HG02973 (cell line): ENCODE data around the gene LAP3.
A peak's percentile ranks its signal among the peaks of the same experiment; 100 is the strongest.
"Not testable (repeated sequence)": the region's sequence is repeated elsewhere in the genome, so short reads cannot be mapped to it uniquely, and the experiment has no call there.

Experiments used
- ATAC-seq: cut with Tn5 transposase; IDR thresholded peaks from one replicate; pipeline ENCODE4 v1.9.1; 2021; ENCODE audit warnings: moderate library complexity; ENCODE audit not compliant: unreplicated experiment

The LAP3 gene

GRCh38 chr4:17561195-17561909 lies 15.6 kb upstream of the LAP3 start:
- ATAC-seq: no peak

DNA sequence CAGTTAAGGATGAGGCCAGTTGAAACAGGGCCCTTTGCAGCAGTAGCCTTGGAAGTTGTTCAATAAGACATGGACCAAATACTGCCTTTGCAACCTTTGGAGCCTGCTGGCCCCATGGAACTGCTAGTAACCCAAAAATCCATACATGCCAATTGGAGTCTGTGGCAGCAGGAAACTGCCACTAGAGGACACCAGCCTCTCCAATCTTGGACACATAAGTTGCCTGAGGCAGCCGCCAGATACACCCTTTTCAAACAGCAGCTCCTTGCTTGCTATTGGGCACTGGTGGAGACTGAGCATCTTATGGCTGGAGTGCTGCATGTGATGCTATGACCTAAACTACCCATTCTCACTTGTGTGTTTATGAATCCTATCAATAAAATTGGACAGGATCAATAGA lies 14.8 kb upstream of the LAP3 start:
- no peak for ATAC-seq

GRCh38 chr4:17565846-17566245 lies 11.2 kb upstream of the LAP3 start:
- no peak for ATAC-seq

- ATAC-seq: no peak
These were observed 9.7 kb upstream of the LAP3 start for GRCh38 chr4:17567271-17567670.

- ATAC-seq: no peak
These were observed 2.8 kb upstream of the LAP3 start for GRCh38 chr4:17574206-17574605.

DNA sequence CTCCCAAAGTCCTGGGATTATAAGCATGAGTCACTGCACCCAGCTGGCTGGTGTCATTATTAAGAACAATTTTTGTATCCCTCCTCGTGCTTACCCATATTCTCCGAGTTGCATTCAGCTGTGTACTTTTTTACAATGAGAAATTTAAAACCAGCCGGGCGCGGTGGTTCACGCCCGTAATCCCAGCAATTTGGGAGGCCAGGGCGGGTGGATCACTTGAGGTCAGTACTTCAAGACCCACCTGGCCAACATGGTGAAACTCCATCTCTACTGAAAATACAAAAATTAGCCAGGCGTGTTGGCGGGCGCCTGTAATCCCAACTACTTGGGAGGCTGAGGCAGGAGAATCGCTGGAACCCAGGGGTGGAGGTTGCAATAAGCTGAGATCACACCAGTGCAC lies 1.8 kb upstream of the LAP3 start:
- not testable (repeated sequence) for ATAC-seq

DNA sequence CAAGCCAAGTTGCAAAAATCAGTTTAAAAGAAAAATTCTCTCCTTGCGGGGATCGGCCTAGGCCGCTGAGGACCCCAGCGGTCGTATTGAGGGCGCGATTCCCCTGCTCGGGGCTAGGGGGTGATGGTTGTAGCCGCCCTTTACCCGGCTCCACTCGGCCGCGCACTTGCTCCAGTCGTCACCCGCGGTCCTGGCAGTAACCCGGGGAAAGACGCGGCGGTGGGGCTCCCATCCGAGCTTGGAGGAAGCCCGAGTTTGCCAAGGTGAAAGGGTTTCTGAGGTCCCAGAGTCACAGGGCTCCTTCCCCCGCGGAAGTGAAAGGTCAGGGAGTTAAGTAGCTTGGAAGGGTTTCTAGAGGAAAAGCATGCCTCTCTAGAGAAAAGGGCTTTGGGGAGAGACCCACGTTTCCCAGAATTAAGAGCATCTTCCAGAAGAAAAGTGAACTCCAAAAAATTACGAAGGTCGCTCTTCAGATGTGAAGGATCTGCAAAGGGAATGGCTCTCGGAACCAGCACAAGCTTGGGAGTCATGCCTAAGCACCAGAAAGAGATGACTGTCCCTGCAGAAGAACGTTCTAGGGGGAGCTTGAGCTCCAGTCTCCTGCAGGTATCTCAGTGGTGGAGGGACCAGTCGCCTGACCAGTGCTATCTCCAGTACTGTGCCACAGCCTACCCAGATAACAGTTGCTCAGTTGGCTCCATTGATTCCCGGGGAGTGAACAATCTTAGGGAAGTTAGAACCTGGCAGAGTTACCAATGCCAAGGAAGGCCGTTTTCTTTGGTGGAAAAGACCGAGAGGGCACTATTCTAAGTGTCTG lies 875 bp downstream of the LAP3 start:
- peak; percentile 5 for ATAC-seq

DNA sequence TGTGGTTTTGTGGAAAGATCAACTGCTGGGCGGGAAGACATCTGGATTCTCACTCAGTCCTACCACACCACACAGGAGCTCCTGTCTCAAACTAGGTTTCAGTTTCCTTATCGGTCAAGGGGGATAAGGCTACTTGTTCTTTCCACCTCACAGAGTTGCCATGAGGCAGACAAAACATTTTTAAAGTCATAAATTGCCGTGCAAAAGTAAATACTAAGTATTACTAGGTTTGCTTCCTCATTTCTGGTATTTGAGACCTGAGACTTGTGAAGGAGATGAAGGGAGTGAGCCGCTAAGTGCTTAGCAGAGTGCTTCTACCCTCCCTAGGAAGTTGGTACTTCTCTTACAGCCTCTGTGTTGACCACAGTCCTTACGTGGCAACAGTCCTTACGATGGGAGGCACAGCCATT lies 1.5 kb downstream of the LAP3 start:
- ATAC-seq: peak; percentile 34

GRCh38 chr4:17580969-17581368 lies 4.0 kb downstream of the LAP3 start:
- no peak for ATAC-seq

DNA sequence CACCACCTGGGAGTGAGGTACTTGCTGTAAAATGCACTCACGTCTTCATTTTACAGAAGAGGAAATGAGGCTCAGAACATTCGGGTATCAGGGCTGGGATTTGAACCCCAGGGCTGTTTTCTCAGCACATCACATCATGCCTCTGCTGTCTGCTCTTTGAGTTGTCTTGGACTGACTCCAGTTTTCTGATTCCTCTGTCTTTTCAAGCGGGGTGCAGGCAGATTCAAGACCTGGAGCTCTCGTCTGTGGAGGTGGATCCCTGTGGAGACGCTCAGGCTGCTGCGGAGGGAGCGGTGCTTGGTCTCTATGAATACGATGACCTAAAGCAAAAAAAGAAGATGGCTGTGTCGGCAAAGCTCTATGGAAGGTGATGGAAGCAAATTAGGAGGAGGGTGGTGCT lies 6.3 kb downstream of the LAP3 start:
- ATAC-seq: no peak

DNA sequence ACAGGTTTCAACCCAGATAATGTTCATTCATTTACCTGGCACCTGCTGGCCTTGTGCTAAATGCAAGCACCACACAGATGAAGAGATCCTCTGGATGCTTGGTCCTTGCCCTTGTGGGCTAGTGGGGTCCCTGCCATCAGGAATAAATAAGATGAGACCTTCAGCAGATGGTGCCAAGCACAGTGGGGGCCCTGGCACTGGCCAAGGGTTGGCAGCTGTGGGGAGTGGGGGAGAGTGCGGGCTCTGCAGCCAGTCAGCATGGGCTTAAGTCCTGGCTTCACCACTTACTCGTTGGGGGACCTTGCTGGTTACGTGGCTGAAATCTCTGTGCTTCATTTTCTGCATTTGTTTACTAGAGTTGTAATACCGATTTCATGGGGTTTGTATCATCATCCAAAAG lies 6.9 kb downstream of the LAP3 start:
- ATAC-seq: no peak

- ATAC-seq: no peak
These were observed 7.7 kb downstream of the LAP3 start for GRCh38 chr4:17584521-17585213.

- no peak for ATAC-seq
These were observed 10.3 kb downstream of the LAP3 start for GRCh38 chr4:17587094-17587822.

GRCh38 chr4:17589355-17589754 lies 12.4 kb downstream of the LAP3 start:
- no peak for ATAC-seq

GRCh38 chr4:17595471-17596005 lies 18.5 kb downstream of the LAP3 start:
- peak; percentile 79 for ATAC-seq

GRCh38 chr4:17597517-17597916 lies 20.5 kb downstream of the LAP3 start:
- ATAC-seq: no peak

GRCh38 chr4:17599826-17600225 lies 22.8 kb downstream of the LAP3 start:
- ATAC-seq: no peak

DNA sequence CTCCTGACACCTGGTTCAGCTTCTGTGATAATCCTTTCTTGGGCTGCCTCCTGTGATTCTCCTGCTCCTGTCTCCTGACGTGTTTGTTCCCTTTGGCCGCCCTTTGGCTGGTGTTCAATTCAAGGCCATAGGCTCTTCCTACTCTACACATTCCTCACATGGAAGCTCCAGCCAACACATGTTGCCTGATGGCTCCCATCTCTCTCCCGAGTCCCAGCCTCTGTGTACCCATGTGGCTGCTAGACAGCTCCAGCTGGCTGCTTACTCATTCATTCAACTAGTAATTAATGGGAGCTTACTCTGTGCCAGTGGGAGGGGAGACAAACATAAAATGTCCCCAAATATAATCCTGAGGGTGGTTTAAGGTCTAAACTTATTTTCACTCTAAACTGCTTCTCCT lies 28.2 kb downstream of the LAP3 start:
- ATAC-seq: no peak

GRCh38 chr4:17613761-17614415 lies 36.9 kb downstream of the LAP3 start:
- ATAC-seq: peak; percentile 50
